HepG2 (cell line): ENCODE measurements around the gene POLR1C. TPM values are rescaled to one million over a fixed set of nuclear protein-coding genes. Genes with fewer than 3 reads are reported as not detected.
A peak's percentile ranks its signal among the peaks of the same experiment; 100 is the strongest.

ENCODE experiments used
- ATAC-seq: fragments of 200-7000 bp; cut with Tn5 transposase; 3 replicates; pipeline ENCODE4 v1.9.1; 2020; ENCODE audit warnings: mild to moderate bottlenecking, moderate library complexity
- BruUV-seq: library from RNA; stranded (reverse); fragments of 400-500 nt; replicated peaks from 2 replicates; lab custom pipeline; 2021; lab: Mats Ljungman, UMichigan
- CTCF ChIA-PET: fragments of 300-600 bp; formaldehyde crosslinking; extraction: SDS; loops from one replicate; lab custom pipeline; 2021; ENCODE audit warnings: low total read pairs, inconsistent platforms, low intra/inter-chr PET ratio; lab: Yijun Ruan, JAX
- POLR2A ChIA-PET: fragments of 350-600 bp; sonication (Branson Sonifier 250); formaldehyde crosslinking; loops from one replicate; lab custom pipeline; 2020; ENCODE audit warnings: antibody characterized with exemption, inconsistent platforms; lab: Yijun Ruan, JAX
- DNase-seq: peaks from one replicate; pipeline ENCODE4 v3.0.0-alpha.2; 2015; ENCODE audit warnings: low spot score
- FAIRE-seq: peaks from 3 replicates; lab custom pipeline; 2011; peaks lifted over from hg19 to GRCh38; lab: Jason Lieb, UNC
- H2AFZ ChIP-seq: one replicate; pipeline ENCODE4 v1.6.1; 2011; ENCODE audit warnings: low read length, inconsistent platforms
- H3K27ac ChIP-seq: fragments of 300-600 bp; 3 replicates; pipeline ENCODE4 v1.8.0; 2011; ENCODE audit warnings: mixed run types, mild to moderate bottlenecking, mixed read lengths, low read length, inconsistent platforms; ENCODE audit not compliant: insufficient read depth; ENCODE audit errors: extremely low read length
- H3K27me3 ChIP-seq, 2 experiments: fragments of 200-600 bp in 1 of 2; 2 replicates in 1 of 2; 3 replicates in 1 of 2; pipeline versions ENCODE4 v1.6.0 to v1.8.0; 2011; ENCODE audit warnings: low read length in 2 of 2, mild to moderate bottlenecking in 2 of 2, moderate library complexity in 2 of 2, inconsistent platforms in 1 of 2; ENCODE audit not compliant: insufficient read depth in 2 of 2, control insufficient read depth in 1 of 2
- H3K36me3 ChIP-seq, 2 experiments: fragments of 200-600 bp in 1 of 2; replicated peaks in 1 of 2; 2 replicates in 1 of 2; 3 replicates in 1 of 2; pipeline versions ENCODE4 v1.5.1 to v1.8.0; 2011; ENCODE audit warnings: low read length in 2 of 2, inconsistent platforms in 1 of 2; ENCODE audit not compliant: insufficient read depth in 2 of 2, control insufficient read depth in 1 of 2
- H3K4me1 ChIP-seq: 2 replicates; pipeline ENCODE4 v1.5.1; 2012; ENCODE audit warnings: low read length, inconsistent platforms; ENCODE audit not compliant: insufficient read depth
- H3K4me2 ChIP-seq: 2 replicates; pipeline ENCODE4 v1.6.0; 2011; ENCODE audit warnings: low read depth, low read length, inconsistent platforms
- H3K4me3 ChIP-seq, 3 experiments: fragments of 200-600 bp in 1 of 3; sonication (generic), shearing (Covaris generic) in 1 of 3; replicated peaks in 1 of 3; 2 replicates each; pipeline ENCODE4 v1.5.1; 2011 to 2016; ENCODE audit warnings: low read length in 3 of 3, inconsistent platforms in 2 of 3, low read depth in 2 of 3, mild to moderate bottlenecking in 2 of 3, control low read depth in 1 of 3, mixed read lengths in 1 of 3; ENCODE audit not compliant: insufficient read depth in 1 of 3
- H3K79me2 ChIP-seq: one replicate; pipeline ENCODE4 v1.6.1; 2011; ENCODE audit warnings: low read length, inconsistent platforms; ENCODE audit not compliant: insufficient read depth
- H3K9ac ChIP-seq: 2 replicates; pipeline ENCODE4 v1.6.0; 2011; ENCODE audit warnings: mild to moderate bottlenecking, low read depth, low read length, inconsistent platforms; ENCODE audit not compliant: insufficient read depth
- H3K9me3 ChIP-seq: 2 replicates; pipeline ENCODE4 v1.5.1; 2012; ENCODE audit warnings: mild to moderate bottlenecking, low read length
- H4K20me1 ChIP-seq: 2 replicates; pipeline ENCODE4 v1.6.0; 2011; ENCODE audit warnings: inconsistent platforms, mild to moderate bottlenecking, low read length, moderate library complexity; ENCODE audit not compliant: insufficient read depth
- ASH2L ChIP-seq: fragments of 300-600, 200-600 bp; sonication (generic); IDR thresholded peaks from 2 replicates; pipeline ENCODE4 v1.7.0; 2017; ENCODE audit warnings: low read depth, mild to moderate bottlenecking, moderate library complexity, mixed read lengths, low read length; ENCODE audit not compliant: insufficient read length
- ATF7-NPFF ChIP-seq: sonication (generic); formaldehyde crosslinking; IDR thresholded peaks from 2 replicates; pipeline ENCODE4 v1.8.1; 2023; ENCODE audit warnings: mild to moderate bottlenecking, low read depth, missing genetic modification reagents, moderate library complexity
- DMAP1 ChIP-seq: IDR thresholded peaks from 2 replicates; pipeline ENCODE4 v1.6.1; 2016
- ELF3 ChIP-seq: IDR thresholded peaks from 2 replicates; pipeline ENCODE4 v1.6.1; 2016; ENCODE audit warnings: missing genetic modification reagents, missing compliant biosample characterization
- FOSL2 ChIP-seq: sonication (generic); formaldehyde crosslinking; IDR thresholded peaks from 2 replicates; pipeline ENCODE4 v1.4.0; 2020; ENCODE audit warnings: missing genetic modification reagents
- GATAD2A ChIP-seq: IDR thresholded peaks from 2 replicates; pipeline ENCODE4 v1.6.1; 2016
- HDAC2 ChIP-seq: sonication (generic); formaldehyde crosslinking; IDR thresholded peaks from 2 replicates; pipeline ENCODE4 v1.4.0; 2020; ENCODE audit warnings: missing genetic modification reagents
- IRF2 ChIP-seq: IDR thresholded peaks from 2 replicates; pipeline ENCODE4 v1.6.1; 2018; ENCODE audit warnings: missing genetic modification reagents, missing compliant biosample characterization
- NR2F2 ChIP-seq: IDR thresholded peaks from 2 replicates; pipeline ENCODE4 v1.6.1; 2012; ENCODE audit warnings: low read depth, inconsistent platforms, borderline replicate concordance
- REXO4 ChIP-seq: sonication (generic); formaldehyde crosslinking; IDR thresholded peaks from 2 replicates; pipeline ENCODE4 v1.8.0; 2022; ENCODE audit warnings: missing genetic modification reagents, mild to moderate bottlenecking, borderline replicate concordance
- RXRB ChIP-seq: IDR thresholded peaks from 2 replicates; pipeline ENCODE4 v1.6.1; 2016; ENCODE audit warnings: borderline replicate concordance, missing genetic modification reagents, missing compliant biosample characterization
- SIN3A ChIP-seq: IDR thresholded peaks from 2 replicates; pipeline ENCODE4 v1.6.1; 2011; ENCODE audit warnings: low read depth, mild to moderate bottlenecking, control low read depth, low read length, borderline replicate concordance
- SKI ChIP-seq: fragments of 450-650 bp; IDR thresholded peaks from one replicate; pipeline ENCODE4 v1.6.1; 2018; ENCODE audit warnings: mild to moderate bottlenecking; ENCODE audit not compliant: partially characterized antibody
- TBX3 ChIP-seq: fragments of 450-650 bp; IDR thresholded peaks from 2 replicates; pipeline ENCODE4 v1.6.1; 2017; ENCODE audit warnings: antibody characterized with exemption, mild to moderate bottlenecking, inconsistent platforms, borderline replicate concordance
- TOPORS ChIP-seq: sonication (generic); formaldehyde crosslinking; IDR thresholded peaks from 2 replicates; pipeline ENCODE4 v1.8.0; 2023; ENCODE audit warnings: mild to moderate bottlenecking, missing genetic modification reagents
- ZFP36L1 ChIP-seq: sonication (generic); formaldehyde crosslinking; IDR thresholded peaks from 2 replicates; pipeline ENCODE4 v1.8.0; 2022; ENCODE audit warnings: mild to moderate bottlenecking, missing genetic modification reagents, moderate library complexity
- ZFP36L2 ChIP-seq: sonication (generic); formaldehyde crosslinking; IDR thresholded peaks from 2 replicates; pipeline ENCODE4 v1.4.0; 2020; ENCODE audit warnings: missing genetic modification reagents
- ZNF343 ChIP-seq: sonication (generic); formaldehyde crosslinking; IDR thresholded peaks from 2 replicates; pipeline ENCODE4 v1.4.0; 2020; ENCODE audit warnings: mild to moderate bottlenecking, missing genetic modification reagents
- WGBS: methylation state at CpG from one replicate; pipeline ENCODE4 v1.1.6; 2017; ENCODE audit warnings: low lambda C conversion rate; 5-methylcytosine and 5-hydroxymethylcytosine counted together
- in situ Hi-C: cut with HindIII; loops from 2 replicates; pipeline ENCODE4 v1.10.0; 2017; ENCODE audit warnings: low pct_unique_long_range_greater_than_20kb; ENCODE audit not compliant: extremely low pct_ligation_motif_present
- intact Hi-C: fragments of 100-400 bp; cut with micrococcal nuclease; formaldehyde crosslinking; loops from one replicate; pipeline ENCODE4 v1.10.0; 2022; ENCODE audit not compliant: unreplicated experiment
- polyA plus RNA-seq, 8 experiments: library from polyadenylated mRNA; depleted of rRNA in 3 of 8; stranded (reverse) in 7 of 8; unstranded in 1 of 8; fragments of >200 nt; fragmentation: Illumina TruSeq in 4 of 8; extraction: Trizol in 4 of 8; gene quantifications; 2 replicates each; pipeline versions ENCODE4 v1.2.1 to v1.2.3, GENCODE V29; 2011 to 2016; ENCODE audit warnings: low read depth in 4 of 8, missing spikeins in 1 of 8, mixed read lengths in 1 of 8; ENCODE audit not compliant: insufficient read depth in 1 of 8
- total RNA-seq, 5 experiments: library from RNA; depleted of rRNA; stranded (reverse); fragments of >200 nt; fragmentation: Illumina TruSeq; extraction: Trizol; gene quantifications; 2 replicates each; pipeline ENCODE4 v1.2.3, GENCODE V29; 2016; ENCODE audit warnings: low read depth in 1 of 5
- TF ChIP-seq, protein P1 (sequence below): fragments of 450-650 bp; IDR thresholded peaks from 2 replicates; pipeline ENCODE4 v1.6.1; 2017; ENCODE audit warnings: mild to moderate bottlenecking
- TF ChIP-seq, protein P2 (sequence below): IDR thresholded peaks from 2 replicates; pipeline ENCODE4 v1.6.1; 2016; ENCODE audit warnings: missing genetic modification reagents, missing compliant biosample characterization
- TF ChIP-seq, protein P3 (sequence below): IDR thresholded peaks from 2 replicates; pipeline ENCODE4 v1.6.1; 2016; ENCODE audit warnings: missing compliant biosample characterization, missing genetic modification reagents, borderline replicate concordance

The POLR1C gene
- total and polyA plus RNA-seq, 2 of the 13 experiments (the other 11 are each of a cell fraction or from before 2014, with no cell fraction given), result 62.6 to 72.2 TPM

DNA sequence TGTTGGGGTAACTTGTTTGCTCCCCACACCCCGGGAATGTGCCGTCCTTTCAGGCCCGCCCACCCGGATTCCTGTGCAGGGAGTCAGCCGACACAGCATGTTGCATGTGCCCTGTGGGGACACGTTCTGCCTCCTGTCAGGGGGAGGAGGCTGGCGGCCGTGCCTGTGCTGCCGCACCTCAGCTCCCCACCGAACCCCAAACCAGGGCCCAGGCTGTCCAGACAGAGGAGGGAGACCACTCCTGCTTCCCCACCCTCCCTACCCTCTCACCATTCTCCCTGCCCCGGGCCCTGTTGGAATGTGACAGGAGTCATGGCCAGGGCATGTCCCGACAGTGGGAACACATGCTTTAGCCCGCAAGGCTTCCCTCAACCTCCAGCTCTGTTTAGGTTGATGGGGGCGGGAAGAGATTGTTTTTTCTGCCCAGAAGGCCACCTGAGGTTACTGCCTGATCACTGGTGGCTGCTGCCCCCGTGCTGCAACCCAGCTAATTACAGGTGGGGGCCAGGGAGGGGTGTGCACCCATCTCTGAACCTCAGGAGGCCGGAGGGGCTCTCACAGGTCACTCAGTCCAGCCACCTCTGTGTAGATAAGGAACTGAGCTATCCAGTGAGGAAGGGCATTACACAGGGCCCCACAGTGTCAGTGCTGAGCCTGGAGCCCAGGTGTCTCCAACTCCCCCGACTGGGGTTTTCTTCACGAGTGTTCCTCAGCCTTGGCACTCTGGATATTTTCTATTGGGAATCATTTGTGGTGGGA is 20.3 kb upstream of the POLR1C start:
- Histone ChIP-seq H2AFZ (no peak overlapping the region), H3K27ac (peak overlapping the region; percentile 46), H3K4me2 (peak overlapping the region; percentile 37), H3K4me1 (peaks cover 22% of the 10 kb centered on the region), H4K20me1 (no peaks in the 10 kb centered on the region), H3K9me3 (no peaks in the 10 kb centered on the region), H3K9ac (peak overlapping the region; percentile 31; the same call in 1 of the 2 replicates), H3K79me2 (peaks cover 33% of the 10 kb centered on the region), H3K4me3 (peak overlapping the region in 1 of 3 experiments; percentile 27; a peak in 1 of 6 replicates), H3K36me3 (peaks cover 27 to 39% of the 10 kb centered on the region in 2 experiments), H3K27me3 (no peaks in the 10 kb centered on the region)
- ChIA-PET CTCF (interaction anchor here (0.8 to 3.5 kb wide), 5 partner anchors 9 to 110 kb away, joined by 3 to 53 read pairs (median 3); partner anchors contain the start of gene DLK2), POLR2A (interaction anchor here (0.6 to 2.5 kb wide), 20 partner anchors 9 to 322 kb away, joined by 3 to 38 read pairs (median 4); partner anchors contain the start of genes ABCC10, DLK2, DNPH1 and GTPBP2)
- no TSS peak for BruUV-seq
- in situ Hi-C loops (loop anchor here (5.0 kb wide), 1 partner anchor 234 kb away; no protein-coding TSS in a partner anchor), intact Hi-C loops (loop anchor here (1.0 to 10.0 kb wide), 3 partner anchors 42 to 129 kb away; partner anchors contain the start of gene ZNF318)
- 36% methylated on average over 13 of the region's 18 CpGs for WGBS
- DNase-seq (peak; percentile 80), FAIRE-seq (peak; percentile 81), ATAC-seq (peak; percentile 66)
- TF ChIP-seq RXRB (CRISPR knock-in tag) (peak; percentile 99), SKI (peak; percentile 58), SIN3A (0 out of 2 replicates have a peak, but pooled peaks have one; percentile 37), ZFP36L1 (CRISPR knock-in tag) (no peak), GATAD2A (CRISPR knock-in tag) (peak; percentile 76), IRF2 (CRISPR knock-in tag) (peak; percentile 81; the same call in 1 of the 2 replicates), HDAC2 (CRISPR knock-in tag) (peak; percentile 64; the same call in 1 of the 2 replicates), FOSL2 (CRISPR knock-in tag) (peak; percentile 46), NR2F2 (0 out of 2 replicates have a peak, but pooled peaks have one; percentile 57), REXO4 (no peak), ATF7-NPFF (CRISPR knock-in tag) (no peak), ZFP36L2 (no peak), TBX3 (no peak), ASH2L (no peak), TOPORS (0 out of 2 replicates have a peak, but pooled peaks have one; percentile 19), ZNF343 (CRISPR knock-in tag) (no peak), ELF3 (CRISPR knock-in tag) (peak; percentile 49; the same call in 1 of the 2 replicates), DMAP1 (no peak)
- TF ChIP-seq, protein P1, sequence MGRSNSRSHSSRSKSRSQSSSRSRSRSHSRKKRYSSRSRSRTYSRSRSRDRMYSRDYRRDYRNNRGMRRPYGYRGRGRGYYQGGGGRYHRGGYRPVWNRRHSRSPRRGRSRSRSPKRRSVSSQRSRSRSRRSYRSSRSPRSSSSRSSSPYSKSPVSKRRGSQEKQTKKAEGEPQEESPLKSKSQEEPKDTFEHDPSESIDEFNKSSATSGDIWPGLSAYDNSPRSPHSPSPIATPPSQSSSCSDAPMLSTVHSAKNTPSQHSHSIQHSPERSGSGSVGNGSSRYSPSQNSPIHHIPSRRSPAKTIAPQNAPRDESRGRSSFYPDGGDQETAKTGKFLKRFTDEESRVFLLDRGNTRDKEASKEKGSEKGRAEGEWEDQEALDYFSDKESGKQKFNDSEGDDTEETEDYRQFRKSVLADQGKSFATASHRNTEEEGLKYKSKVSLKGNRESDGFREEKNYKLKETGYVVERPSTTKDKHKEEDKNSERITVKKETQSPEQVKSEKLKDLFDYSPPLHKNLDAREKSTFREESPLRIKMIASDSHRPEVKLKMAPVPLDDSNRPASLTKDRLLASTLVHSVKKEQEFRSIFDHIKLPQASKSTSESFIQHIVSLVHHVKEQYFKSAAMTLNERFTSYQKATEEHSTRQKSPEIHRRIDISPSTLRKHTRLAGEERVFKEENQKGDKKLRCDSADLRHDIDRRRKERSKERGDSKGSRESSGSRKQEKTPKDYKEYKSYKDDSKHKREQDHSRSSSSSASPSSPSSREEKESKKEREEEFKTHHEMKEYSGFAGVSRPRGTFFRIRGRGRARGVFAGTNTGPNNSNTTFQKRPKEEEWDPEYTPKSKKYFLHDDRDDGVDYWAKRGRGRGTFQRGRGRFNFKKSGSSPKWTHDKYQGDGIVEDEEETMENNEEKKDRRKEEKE, result no peak
- TF ChIP-seq, protein P2, sequence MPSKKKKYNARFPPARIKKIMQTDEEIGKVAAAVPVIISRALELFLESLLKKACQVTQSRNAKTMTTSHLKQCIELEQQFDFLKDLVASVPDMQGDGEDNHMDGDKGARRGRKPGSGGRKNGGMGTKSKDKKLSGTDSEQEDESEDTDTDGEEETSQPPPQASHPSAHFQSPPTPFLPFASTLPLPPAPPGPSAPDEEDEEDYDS (CRISPR knock-in tag), result 0 out of 2 replicates have a peak, but pooled peaks have one; percentile 32
- TF ChIP-seq, protein P3, sequence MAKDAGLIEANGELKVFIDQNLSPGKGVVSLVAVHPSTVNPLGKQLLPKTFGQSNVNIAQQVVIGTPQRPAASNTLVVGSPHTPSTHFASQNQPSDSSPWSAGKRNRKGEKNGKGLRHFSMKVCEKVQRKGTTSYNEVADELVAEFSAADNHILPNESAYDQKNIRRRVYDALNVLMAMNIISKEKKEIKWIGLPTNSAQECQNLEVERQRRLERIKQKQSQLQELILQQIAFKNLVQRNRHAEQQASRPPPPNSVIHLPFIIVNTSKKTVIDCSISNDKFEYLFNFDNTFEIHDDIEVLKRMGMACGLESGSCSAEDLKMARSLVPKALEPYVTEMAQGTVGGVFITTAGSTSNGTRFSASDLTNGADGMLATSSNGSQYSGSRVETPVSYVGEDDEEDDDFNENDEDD, result peak; percentile 53; the same call in 1 of the 2 replicates
